Panc1 (cell line): ENCODE data around the gene PTPRE. TPM values are rescaled to one million over a fixed set of nuclear protein-coding genes. Genes with fewer than 3 reads are reported as not detected.

Experiments
- ATAC-seq: fragments of 200-7000 bp; cut with Tn5 transposase; 2 replicates; pipeline ENCODE4 v1.9.1; 2020; ENCODE audit warnings: mild to moderate bottlenecking, moderate library complexity
- BruUV-seq: library from RNA; stranded (reverse); fragments of 400-500 nt; replicated peaks from 2 replicates; lab custom pipeline; 2021; lab: Mats Ljungman, UMichigan
- CTCF ChIA-PET: fragments of 300-600 bp; sonication (Branson Sonifier 250); formaldehyde crosslinking; loops from one replicate; lab custom pipeline; 2022; ENCODE audit warnings: antibody characterized with exemption; lab: Charles Lee
- POLR2A ChIA-PET: fragments of 300-600 bp; sonication (Branson Sonifier 250); formaldehyde crosslinking; loops from one replicate; lab custom pipeline; 2022; ENCODE audit warnings: antibody characterized with exemption; lab: Charles Lee
- DNase-seq: peaks from one replicate; pipeline ENCODE4 v3.0.0-alpha.2; 2010; ENCODE audit warnings: low read depth, low spot score
- H3K27ac ChIP-seq: 2 replicates; pipeline ENCODE4 v1.5.1; 2011; ENCODE audit warnings: mild to moderate bottlenecking, low read length, inconsistent platforms
- H3K27me3 ChIP-seq: fragments of 200-500 bp; sonication (Bioruptor generic); 2 replicates; pipeline ENCODE4 v1.6.0; 2014; ENCODE audit warnings: low read length, inconsistent platforms; ENCODE audit not compliant: control insufficient read depth, insufficient read depth
- H3K36me3 ChIP-seq: fragments of 200-500 bp; sonication (Bioruptor generic); 2 replicates; pipeline ENCODE4 v1.5.1; 2014; ENCODE audit warnings: inconsistent platforms, mild to moderate bottlenecking, low read length, moderate library complexity; ENCODE audit not compliant: control insufficient read depth, insufficient read depth
- H3K4me1 ChIP-seq: 2 replicates; pipeline ENCODE4 v1.5.1; 2011; ENCODE audit warnings: inconsistent platforms, mild to moderate bottlenecking, low read length, moderate library complexity; ENCODE audit not compliant: control insufficient read depth, insufficient read depth
- H3K4me3 ChIP-seq, 2 experiments: 2 replicates each; pipeline ENCODE4 v1.5.1; 2011 to 2012; ENCODE audit warnings: low read depth in 2 of 2, low read length in 2 of 2, mild to moderate bottlenecking in 2 of 2, inconsistent platforms in 1 of 2, moderate library complexity in 1 of 2
- H3K9me3 ChIP-seq: fragments of 200-500 bp; sonication (Bioruptor generic); 2 replicates; pipeline ENCODE4 v1.5.1; 2014; ENCODE audit warnings: low read depth, mild to moderate bottlenecking, inconsistent platforms, low read length, moderate library complexity; ENCODE audit not compliant: control insufficient read depth, insufficient read depth
- POLR2AphosphoS5 ChIP-seq: IDR thresholded peaks from 2 replicates; pipeline ENCODE4 v1.6.1; 2012; ENCODE audit warnings: mild to moderate bottlenecking, low read depth, low read length, moderate library complexity
- SIN3A ChIP-seq: IDR thresholded peaks from 2 replicates; pipeline ENCODE4 v1.6.1; 2012; ENCODE audit warnings: low read depth, mild to moderate bottlenecking, low read length, moderate library complexity, borderline replicate concordance; ENCODE audit not compliant: insufficient read depth
- TCF7L2 ChIP-seq: IDR thresholded peaks from 2 replicates; pipeline ENCODE4 v1.6.1; 2011; ENCODE audit warnings: mild to moderate bottlenecking, low read depth, low read length, inconsistent platforms
- in situ Hi-C: cut with HindIII; loops from 2 replicates; pipeline ENCODE4 v1.10.0; 2016; ENCODE audit warnings: low sequenced_read_pairs, low pct_unique_long_range_greater_than_20kb
- intact Hi-C: fragments of 100-400 bp; cut with micrococcal nuclease; formaldehyde crosslinking; loops from one replicate; pipeline ENCODE4 v1.10.0; 2022; ENCODE audit not compliant: unreplicated experiment
- total RNA-seq: library from RNA; stranded (reverse); gene quantifications from one replicate; pipeline ENCODE4 v1.2.1, GENCODE V29; 2021; ENCODE audit not compliant: unreplicated experiment
- TF ChIP-seq, protein P1 (sequence below), 2 experiments: IDR thresholded peaks; 2 replicates each; pipeline ENCODE4 v1.6.1; 2011 to 2012; ENCODE audit warnings: low read depth in 2 of 2, control low read depth in 1 of 2, low read length in 1 of 2, mild to moderate bottlenecking in 1 of 2, moderate library complexity in 1 of 2; ENCODE audit not compliant: insufficient read depth in 1 of 2
- TF ChIP-seq, protein P2 (sequence below): fragments of 450-650 bp; IDR thresholded peaks from 2 replicates; pipeline ENCODE4 v1.5.1; 2017; ENCODE audit warnings: mild to moderate bottlenecking

PTPRE gene
- total RNA-seq, 1 experiment from 2014 or later: 0.44 TPM

DNA sequence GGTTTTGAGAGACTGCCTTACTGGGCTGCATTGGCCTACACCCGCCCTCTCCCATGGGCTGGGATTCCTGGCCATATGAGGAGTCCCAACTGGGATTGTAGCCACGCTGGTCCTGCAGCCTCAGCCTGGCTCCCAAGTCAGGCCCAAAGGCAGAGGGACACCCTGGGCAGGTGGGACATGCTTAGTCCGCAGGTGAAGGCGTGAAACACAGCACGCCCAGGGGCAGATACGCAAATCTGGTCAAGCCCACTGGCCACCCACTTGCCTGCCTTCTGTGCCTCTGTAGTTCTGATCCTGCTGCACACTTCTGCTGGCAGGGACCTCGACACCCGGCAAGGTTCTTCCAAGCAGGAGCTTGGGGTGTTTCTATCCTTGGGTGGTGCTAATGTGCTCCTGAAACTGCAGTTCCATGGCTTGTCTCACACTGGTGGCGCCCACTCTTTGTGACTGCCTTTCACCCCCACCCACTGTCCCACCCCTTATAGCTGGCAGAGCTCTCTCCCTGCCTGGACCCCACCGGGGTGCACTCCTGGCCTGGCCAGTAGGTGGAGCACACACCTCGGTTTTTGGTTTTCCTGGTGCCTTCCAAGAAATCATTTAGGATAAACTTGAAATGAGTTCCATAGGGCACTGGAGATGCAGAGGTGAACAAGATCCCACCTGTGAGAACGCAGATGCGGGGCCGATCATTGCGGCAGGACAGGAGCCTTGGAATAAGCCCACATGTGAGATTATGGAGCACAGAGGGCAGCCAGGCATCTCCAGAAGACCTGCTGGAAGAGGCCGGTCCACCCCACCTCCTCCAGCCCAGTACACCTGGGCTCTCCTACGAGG, 171.4 kb downstream of the PTPRE start:
- POLR2A ChIA-PET: no interaction called here
- in situ Hi-C loops: no loop called here
- Histone ChIP-seq H3K27ac (no peak overlapping the region), H3K4me3 (no peak overlapping the region), H3K4me1 (no peaks in the 10 kb centered on the region), H3K9me3 (no peaks in the 10 kb centered on the region), H3K27me3 (peaks cover 21% of the 10 kb centered on the region), H3K36me3 (no peaks in the 10 kb centered on the region)
- DNase-seq: peak; percentile 32
- no peak for TF ChIP-seq TCF7L2
- TF ChIP-seq, protein P1, sequence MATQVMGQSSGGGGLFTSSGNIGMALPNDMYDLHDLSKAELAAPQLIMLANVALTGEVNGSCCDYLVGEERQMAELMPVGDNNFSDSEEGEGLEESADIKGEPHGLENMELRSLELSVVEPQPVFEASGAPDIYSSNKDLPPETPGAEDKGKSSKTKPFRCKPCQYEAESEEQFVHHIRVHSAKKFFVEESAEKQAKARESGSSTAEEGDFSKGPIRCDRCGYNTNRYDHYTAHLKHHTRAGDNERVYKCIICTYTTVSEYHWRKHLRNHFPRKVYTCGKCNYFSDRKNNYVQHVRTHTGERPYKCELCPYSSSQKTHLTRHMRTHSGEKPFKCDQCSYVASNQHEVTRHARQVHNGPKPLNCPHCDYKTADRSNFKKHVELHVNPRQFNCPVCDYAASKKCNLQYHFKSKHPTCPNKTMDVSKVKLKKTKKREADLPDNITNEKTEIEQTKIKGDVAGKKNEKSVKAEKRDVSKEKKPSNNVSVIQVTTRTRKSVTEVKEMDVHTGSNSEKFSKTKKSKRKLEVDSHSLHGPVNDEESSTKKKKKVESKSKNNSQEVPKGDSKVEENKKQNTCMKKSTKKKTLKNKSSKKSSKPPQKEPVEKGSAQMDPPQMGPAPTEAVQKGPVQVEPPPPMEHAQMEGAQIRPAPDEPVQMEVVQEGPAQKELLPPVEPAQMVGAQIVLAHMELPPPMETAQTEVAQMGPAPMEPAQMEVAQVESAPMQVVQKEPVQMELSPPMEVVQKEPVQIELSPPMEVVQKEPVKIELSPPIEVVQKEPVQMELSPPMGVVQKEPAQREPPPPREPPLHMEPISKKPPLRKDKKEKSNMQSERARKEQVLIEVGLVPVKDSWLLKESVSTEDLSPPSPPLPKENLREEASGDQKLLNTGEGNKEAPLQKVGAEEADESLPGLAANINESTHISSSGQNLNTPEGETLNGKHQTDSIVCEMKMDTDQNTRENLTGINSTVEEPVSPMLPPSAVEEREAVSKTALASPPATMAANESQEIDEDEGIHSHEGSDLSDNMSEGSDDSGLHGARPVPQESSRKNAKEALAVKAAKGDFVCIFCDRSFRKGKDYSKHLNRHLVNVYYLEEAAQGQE (IDR thresholded peaks at IDR 0.05; ENCODE audit: insufficient read depth in 1 of 2, low read depth in 2 of 2, low read length in 1 of 2): no peak
- no peak for TF ChIP-seq POLR2AphosphoS5
- TF ChIP-seq, protein P2, sequence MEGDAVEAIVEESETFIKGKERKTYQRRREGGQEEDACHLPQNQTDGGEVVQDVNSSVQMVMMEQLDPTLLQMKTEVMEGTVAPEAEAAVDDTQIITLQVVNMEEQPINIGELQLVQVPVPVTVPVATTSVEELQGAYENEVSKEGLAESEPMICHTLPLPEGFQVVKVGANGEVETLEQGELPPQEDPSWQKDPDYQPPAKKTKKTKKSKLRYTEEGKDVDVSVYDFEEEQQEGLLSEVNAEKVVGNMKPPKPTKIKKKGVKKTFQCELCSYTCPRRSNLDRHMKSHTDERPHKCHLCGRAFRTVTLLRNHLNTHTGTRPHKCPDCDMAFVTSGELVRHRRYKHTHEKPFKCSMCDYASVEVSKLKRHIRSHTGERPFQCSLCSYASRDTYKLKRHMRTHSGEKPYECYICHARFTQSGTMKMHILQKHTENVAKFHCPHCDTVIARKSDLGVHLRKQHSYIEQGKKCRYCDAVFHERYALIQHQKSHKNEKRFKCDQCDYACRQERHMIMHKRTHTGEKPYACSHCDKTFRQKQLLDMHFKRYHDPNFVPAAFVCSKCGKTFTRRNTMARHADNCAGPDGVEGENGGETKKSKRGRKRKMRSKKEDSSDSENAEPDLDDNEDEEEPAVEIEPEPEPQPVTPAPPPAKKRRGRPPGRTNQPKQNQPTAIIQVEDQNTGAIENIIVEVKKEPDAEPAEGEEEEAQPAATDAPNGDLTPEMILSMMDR: peak; percentile 94
- no peak for TF ChIP-seq SIN3A
- no TSS peak for BruUV-seq
- intact Hi-C loops: loop anchor here (2.0 kb wide), 1 partner anchor 72 kb away; no protein-coding TSS in a partner anchor
- peak; percentile 94 for ATAC-seq
- CTCF ChIA-PET: interaction anchor here (0.6 to 1.0 kb wide), 3 partner anchors 17 to 170 kb away, joined by 3 to 4 read pairs (median 4); no protein-coding TSS in a partner anchor

DNA sequence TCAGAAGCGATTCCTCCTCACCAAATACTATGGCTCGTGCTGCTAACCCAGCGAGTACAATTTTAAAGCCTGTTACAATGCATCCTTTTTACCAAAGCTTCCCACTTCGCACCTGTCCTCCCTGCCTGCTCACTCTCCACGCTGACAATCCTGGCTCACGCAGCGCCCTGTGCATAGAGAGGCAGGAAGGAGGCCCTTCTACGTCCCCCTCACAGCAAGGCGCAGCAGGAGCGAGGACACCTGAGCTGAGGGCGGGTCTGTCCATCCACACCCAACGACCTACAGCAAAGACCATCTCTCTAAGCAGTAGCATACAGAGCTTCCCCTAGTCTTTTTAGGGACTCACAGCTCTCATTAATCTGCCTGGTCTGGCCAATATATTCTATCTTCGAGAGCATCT, 173.3 kb downstream of the PTPRE start:
- ChIA-PET POLR2A (no interaction called here), CTCF (no interaction called here)
- no TSS peak for BruUV-seq
- H3K4me1 ChIP-seq: no peaks in the 10 kb centered on the region
- no peaks in the 10 kb centered on the region for H3K9me3 ChIP-seq
- ATAC-seq: no peak
- no peak overlapping the region for H3K4me3 ChIP-seq
- TF ChIP-seq POLR2AphosphoS5 (no peak), TCF7L2 (no peak), SIN3A (no peak)
- TF ChIP-seq, protein P1 (IDR thresholded peaks at IDR 0.05; ENCODE audit: insufficient read depth in 1 of 2, low read depth in 2 of 2, low read length in 1 of 2): no peak
- TF ChIP-seq, protein P2: no peak
- H3K27ac ChIP-seq: no peak overlapping the region
- no peaks in the 10 kb centered on the region for H3K36me3 ChIP-seq
- H3K27me3 ChIP-seq: peaks cover 19% of the 10 kb centered on the region
- intact Hi-C loops: no loop called here
- in situ Hi-C loops: no loop called here
- no peak for DNase-seq
